Gastrocnemius medialis (tissue), 4 donors: ENCODE measurements around the gene APBB2.

Experiments used
- POLR2A ChIP-seq, 2 donors: fragments of 450-650 bp; IDR thresholded peaks; one replicate each; pipeline ENCODE4 v1.6.1; 2017; ENCODE audit warnings: antibody characterized with exemption in 2 of 2, mild to moderate bottlenecking in 2 of 2, moderate library complexity in 2 of 2
- TF ChIP-seq, protein P1 (sequence below), 5 experiments: fragments of 450-650 bp in 3 of 5; fragments of 200-600 bp in 2 of 5; sonication (generic) in 2 of 5; IDR thresholded peaks in 4 of 5; conservative IDR thresholded peaks in 1 of 5; 1 replicate in 4 of 5; 2 replicates in 1 of 5; pipeline ENCODE4 v1.5.1; 2016 to 2019; ENCODE audit warnings: antibody characterized with exemption in 5 of 5, mild to moderate bottlenecking in 3 of 5, moderate library complexity in 3 of 5

DNA sequence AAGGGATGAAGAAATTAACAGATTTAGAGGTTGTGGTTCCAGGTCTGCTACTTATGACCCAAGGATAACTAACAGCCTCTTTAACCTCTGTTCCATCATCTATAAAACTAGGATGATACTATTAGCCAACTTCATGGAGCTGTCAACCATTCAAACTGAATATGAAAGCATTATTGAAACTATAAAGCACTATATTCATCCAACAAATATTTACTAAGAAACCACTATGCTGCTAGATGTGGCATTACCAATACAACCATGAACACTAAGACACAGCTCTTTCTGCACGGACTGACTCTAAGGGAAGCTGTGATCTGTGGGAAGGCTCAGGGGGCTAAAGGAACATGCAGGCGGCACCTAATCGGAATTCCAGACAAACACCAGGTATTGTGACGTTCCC, 66.0 kb downstream of the APBB2 start:
- TF ChIP-seq, protein P1, sequence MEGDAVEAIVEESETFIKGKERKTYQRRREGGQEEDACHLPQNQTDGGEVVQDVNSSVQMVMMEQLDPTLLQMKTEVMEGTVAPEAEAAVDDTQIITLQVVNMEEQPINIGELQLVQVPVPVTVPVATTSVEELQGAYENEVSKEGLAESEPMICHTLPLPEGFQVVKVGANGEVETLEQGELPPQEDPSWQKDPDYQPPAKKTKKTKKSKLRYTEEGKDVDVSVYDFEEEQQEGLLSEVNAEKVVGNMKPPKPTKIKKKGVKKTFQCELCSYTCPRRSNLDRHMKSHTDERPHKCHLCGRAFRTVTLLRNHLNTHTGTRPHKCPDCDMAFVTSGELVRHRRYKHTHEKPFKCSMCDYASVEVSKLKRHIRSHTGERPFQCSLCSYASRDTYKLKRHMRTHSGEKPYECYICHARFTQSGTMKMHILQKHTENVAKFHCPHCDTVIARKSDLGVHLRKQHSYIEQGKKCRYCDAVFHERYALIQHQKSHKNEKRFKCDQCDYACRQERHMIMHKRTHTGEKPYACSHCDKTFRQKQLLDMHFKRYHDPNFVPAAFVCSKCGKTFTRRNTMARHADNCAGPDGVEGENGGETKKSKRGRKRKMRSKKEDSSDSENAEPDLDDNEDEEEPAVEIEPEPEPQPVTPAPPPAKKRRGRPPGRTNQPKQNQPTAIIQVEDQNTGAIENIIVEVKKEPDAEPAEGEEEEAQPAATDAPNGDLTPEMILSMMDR (IDR thresholded peaks at IDR 0.05 in 4 of 5, conservative IDR thresholded peaks at IDR 0.05 in 1 of 5): no peak
- no peak for TF ChIP-seq POLR2A (IDR thresholded peaks at IDR 0.05)
